GM13976 (cell line): ENCODE data around the gene RETREG2.
A peak's percentile ranks its signal among the peaks of the same experiment; 100 is the strongest.
"Not testable (repeated sequence)": the region's sequence is repeated elsewhere in the genome, so short reads cannot be mapped to it uniquely, and the experiment has no call there.

ENCODE experiments used
- DNase-seq: peaks from one replicate; pipeline ENCODE4 v3.0.0; 2012; ENCODE audit warnings: low spot score
- CTCF ChIP-seq: IDR thresholded peaks from 2 replicates; pipeline ENCODE4 v1.5.1; 2012; ENCODE audit warnings: borderline replicate concordance, mild to moderate bottlenecking; ENCODE audit not compliant: insufficient read depth; ENCODE audit errors: extremely low read depth, missing control alignments, control extremely low read depth
- in situ Hi-C: fragments of 300-500 bp; cut with MboI; formaldehyde crosslinking; loops from one replicate; pipeline ENCODE4 v1.12.0; 2022; ENCODE audit warnings: low sequenced_read_pairs, mixed read lengths, inconsistent platforms; ENCODE audit not compliant: unreplicated experiment

RETREG2 gene

GRCh38 chr2:219183151-219183772 lies 5.2 kb downstream of the RETREG2 start:
- in situ Hi-C loops, result no loop called here
- TF ChIP-seq CTCF, result no peak
- DNase-seq, result no peak

GRCh38 chr2:219184121-219184520 lies 6.0 kb downstream of the RETREG2 start:
- no peak for TF ChIP-seq CTCF
- in situ Hi-C loops, result no loop called here
- no peak for DNase-seq

DNA sequence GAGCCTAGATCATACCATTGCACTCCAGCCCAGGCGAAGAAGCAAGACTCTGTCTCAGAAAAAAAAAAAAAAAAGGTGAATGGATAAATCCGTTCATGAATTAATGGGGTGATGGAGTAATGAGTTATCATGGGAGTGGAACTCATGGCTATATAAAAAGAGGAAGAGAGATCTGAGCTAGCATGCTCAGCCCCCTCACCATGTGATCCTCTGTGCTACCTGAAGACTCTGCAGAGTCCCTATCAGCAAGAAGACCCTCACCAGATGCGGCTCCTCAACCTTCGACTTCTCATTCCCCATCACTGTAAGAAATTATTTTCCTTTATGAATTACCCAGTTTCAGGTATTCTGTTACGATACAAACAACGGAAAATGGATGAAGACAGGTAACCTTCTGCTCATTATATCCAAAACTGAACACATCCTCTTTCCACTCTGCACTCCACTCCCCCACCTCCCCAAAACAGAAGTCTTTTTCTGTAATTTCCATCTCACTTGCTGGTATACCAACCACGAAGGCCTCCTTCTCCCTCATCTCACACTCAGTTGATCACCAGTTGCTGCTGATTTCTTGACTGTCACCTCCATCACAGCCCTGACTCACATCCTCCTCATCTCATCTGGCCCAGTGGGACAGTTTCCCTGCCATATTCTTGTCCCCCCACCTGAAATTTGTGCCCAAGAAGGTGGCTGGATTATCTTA lies 8.8 kb downstream of the RETREG2 start:
- no peak for TF ChIP-seq CTCF
- peak; percentile 37 for DNase-seq
- in situ Hi-C loops, result no loop called here

DNA sequence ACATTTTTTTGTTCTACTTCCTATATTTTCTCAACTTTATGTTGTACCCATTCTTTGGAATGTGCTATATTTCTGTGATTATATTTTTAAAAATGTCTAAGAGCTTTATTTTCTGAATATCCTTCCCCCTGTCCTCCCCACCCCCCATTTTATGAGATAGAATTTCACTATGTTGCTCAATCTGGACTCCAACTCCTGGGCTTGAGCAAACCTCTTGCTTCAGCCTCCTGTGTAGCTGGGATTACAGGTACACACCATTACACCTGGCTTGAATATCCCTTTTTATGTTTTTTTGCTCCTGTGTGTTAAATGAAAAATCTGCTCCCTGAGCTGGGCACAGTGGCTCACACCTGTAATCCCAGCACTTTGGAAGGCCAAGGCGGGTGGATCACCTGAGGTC lies 19.3 kb downstream of the RETREG2 start:
- no peak for DNase-seq
- TF ChIP-seq CTCF, result no peak

DNA sequence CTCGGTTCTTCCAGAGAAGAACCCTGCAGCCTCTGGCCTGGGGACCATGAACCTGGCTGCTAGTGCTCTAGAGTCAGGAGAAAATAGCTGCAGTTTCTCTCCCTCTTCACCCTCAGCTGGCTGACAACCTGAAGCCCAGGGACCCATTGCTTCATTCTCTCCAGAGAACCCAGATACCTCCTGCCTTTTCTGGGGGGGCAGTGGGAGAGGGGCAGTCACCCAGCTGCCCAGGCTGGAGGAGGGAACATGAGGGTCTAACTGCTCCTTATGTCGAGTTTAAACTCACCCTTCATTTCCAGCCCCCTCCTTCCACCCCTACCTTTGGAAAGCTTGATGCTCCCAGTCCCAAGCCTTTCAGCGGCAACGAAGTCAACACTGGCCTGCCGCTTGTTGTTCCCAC lies 20.9 kb downstream of the RETREG2 start:
- no peak for DNase-seq
- no peak for TF ChIP-seq CTCF
- in situ Hi-C loops, result no loop called here

More for the DNA sequence above, 19.3 kb downstream of the RETREG2 start:
- in situ Hi-C loops, result no loop called here

- DNase-seq, result no peak
- TF ChIP-seq CTCF, result no peak
- in situ Hi-C loops, result no loop called here
Observed at GRCh38 chr2:219199470-219200211, 21.6 kb downstream of the RETREG2 start.

- in situ Hi-C loops, DNase-seq: not testable (repeated sequence)
Observed at GRCh38 chr2:219200502-219201326, 22.6 kb downstream of the RETREG2 start.

GRCh38 chr2:219201331-219201730 lies 23.3 kb downstream of the RETREG2 start:
- in situ Hi-C loops, result not testable (repeated sequence)

More at GRCh38 chr2:219201331-219201730, 23.3 kb downstream of the RETREG2 start:
- DNase-seq, result not testable (repeated sequence)
